Hepatocyte (in vitro differentiated cells): ENCODE data around the gene ATP8B4.

ENCODE experiments used
- EZH2 ChIP-seq: fragments of 200-600 bp; sonication (generic); IDR thresholded peaks from 2 replicates; pipeline ENCODE4 v1.6.1; 2016; ENCODE audit warnings: antibody characterized with exemption, mild to moderate bottlenecking, borderline replicate concordance
- TF ChIP-seq, protein P1 (sequence below): fragments of 200-600 bp; sonication (generic); IDR thresholded peaks from 2 replicates; pipeline ENCODE4 v1.5.1; 2016; ENCODE audit warnings: antibody characterized with exemption, mild to moderate bottlenecking; ENCODE audit not compliant: poor library complexity

DNA sequence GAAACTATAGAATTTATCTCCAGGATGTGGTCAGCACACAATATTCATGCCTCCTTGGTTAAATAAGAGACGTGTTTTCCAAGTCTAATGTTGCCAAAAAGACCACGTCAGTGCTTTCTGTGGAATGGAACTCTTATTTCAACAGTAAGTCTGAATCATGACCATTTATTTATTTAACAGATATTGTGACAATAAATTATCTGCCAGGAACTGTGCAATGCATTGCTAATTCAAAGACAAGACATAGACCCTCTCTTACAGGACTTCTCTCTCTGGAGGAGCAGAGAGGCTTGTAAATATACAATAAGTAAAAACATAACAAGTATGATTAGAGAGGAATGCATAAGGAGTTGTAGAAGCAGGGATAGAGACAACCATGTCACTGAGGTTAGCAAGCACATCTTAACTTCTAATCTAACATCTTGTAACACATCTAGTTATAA is 270.7 kb downstream of the ATP8B4 start:
- TF ChIP-seq, protein P1, sequence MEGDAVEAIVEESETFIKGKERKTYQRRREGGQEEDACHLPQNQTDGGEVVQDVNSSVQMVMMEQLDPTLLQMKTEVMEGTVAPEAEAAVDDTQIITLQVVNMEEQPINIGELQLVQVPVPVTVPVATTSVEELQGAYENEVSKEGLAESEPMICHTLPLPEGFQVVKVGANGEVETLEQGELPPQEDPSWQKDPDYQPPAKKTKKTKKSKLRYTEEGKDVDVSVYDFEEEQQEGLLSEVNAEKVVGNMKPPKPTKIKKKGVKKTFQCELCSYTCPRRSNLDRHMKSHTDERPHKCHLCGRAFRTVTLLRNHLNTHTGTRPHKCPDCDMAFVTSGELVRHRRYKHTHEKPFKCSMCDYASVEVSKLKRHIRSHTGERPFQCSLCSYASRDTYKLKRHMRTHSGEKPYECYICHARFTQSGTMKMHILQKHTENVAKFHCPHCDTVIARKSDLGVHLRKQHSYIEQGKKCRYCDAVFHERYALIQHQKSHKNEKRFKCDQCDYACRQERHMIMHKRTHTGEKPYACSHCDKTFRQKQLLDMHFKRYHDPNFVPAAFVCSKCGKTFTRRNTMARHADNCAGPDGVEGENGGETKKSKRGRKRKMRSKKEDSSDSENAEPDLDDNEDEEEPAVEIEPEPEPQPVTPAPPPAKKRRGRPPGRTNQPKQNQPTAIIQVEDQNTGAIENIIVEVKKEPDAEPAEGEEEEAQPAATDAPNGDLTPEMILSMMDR = no peak
- no peak for TF ChIP-seq EZH2
